Body of pancreas (tissue), 4 donors: ENCODE data around the gene EFNA3.

ENCODE experiments used
- POLR2A ChIP-seq, 3 donors: fragments of 450-650 bp; IDR thresholded peaks; one replicate each; pipeline ENCODE4 v1.6.1; 2016; ENCODE audit warnings: antibody characterized with exemption in 3 of 3, mild to moderate bottlenecking in 2 of 3
- TF ChIP-seq, protein P1 (sequence below), 7 experiments: fragments of 450-650 bp in 4 of 7; fragments of 200-600 bp in 3 of 7; sonication (generic) in 3 of 7; IDR thresholded peaks; one replicate each; pipeline ENCODE4 v1.5.1; 2016 to 2019; ENCODE audit warnings: antibody characterized with exemption in 7 of 7

- TF ChIP-seq, protein P1, sequence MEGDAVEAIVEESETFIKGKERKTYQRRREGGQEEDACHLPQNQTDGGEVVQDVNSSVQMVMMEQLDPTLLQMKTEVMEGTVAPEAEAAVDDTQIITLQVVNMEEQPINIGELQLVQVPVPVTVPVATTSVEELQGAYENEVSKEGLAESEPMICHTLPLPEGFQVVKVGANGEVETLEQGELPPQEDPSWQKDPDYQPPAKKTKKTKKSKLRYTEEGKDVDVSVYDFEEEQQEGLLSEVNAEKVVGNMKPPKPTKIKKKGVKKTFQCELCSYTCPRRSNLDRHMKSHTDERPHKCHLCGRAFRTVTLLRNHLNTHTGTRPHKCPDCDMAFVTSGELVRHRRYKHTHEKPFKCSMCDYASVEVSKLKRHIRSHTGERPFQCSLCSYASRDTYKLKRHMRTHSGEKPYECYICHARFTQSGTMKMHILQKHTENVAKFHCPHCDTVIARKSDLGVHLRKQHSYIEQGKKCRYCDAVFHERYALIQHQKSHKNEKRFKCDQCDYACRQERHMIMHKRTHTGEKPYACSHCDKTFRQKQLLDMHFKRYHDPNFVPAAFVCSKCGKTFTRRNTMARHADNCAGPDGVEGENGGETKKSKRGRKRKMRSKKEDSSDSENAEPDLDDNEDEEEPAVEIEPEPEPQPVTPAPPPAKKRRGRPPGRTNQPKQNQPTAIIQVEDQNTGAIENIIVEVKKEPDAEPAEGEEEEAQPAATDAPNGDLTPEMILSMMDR (IDR thresholded peaks at IDR 0.05), result peak; percentile 29 to 63 (median 49)
- peak in 2 of 3 donors; percentile 10 to 20 for TF ChIP-seq POLR2A (IDR thresholded peaks at IDR 0.05)
Measured at GRCh38 chr1:155070721-155071569, 7.7 kb upstream of the EFNA3 start.
